Right ventricle myocardium superior (tissue), 1 donor: Measurements from ENCODE around the gene GPRC5A. TPM values are rescaled to one million over a fixed set of nuclear protein-coding genes. Genes with fewer than 3 reads are reported as not detected.

ENCODE experiments used
- ATAC-seq: fragments of 200-7000 bp; cut with Tn5 transposase; one replicate; pipeline ENCODE4 v1.9.1; 2020; ENCODE audit warnings: mild to moderate bottlenecking; ENCODE audit not compliant: poor library complexity
- DNase-seq: peaks from one replicate; pipeline ENCODE4 v3.0.0-alpha.2; 2020
- intact Hi-C: fragments of 100-400 bp; cut with DNase I; formaldehyde crosslinking; loops from one replicate; pipeline ENCODE4 v1.11.2; 2022
- total RNA-seq: library from RNA; stranded (reverse); fragmentation: NEBNext Ultra II Directional; extraction: Animal tissue kit (Norgen Biotek cat#: 25700); gene quantifications from one replicate; pipeline ENCODE4 v1.2.1, GENCODE V29; 2021
- donor health status: DM: no; HTN: yes; CAD: no; lungs with severe emphysema.

Gene GPRC5A
- total RNA-seq, 1 donor from 2014 or later: 2.0 TPM

GRCh38 chr12:12958886-12959285, 67.5 kb downstream of the GPRC5A start:
- intact Hi-C loops: no loop called here
- ATAC-seq (no peak), DNase-seq (no peak)

DNA sequence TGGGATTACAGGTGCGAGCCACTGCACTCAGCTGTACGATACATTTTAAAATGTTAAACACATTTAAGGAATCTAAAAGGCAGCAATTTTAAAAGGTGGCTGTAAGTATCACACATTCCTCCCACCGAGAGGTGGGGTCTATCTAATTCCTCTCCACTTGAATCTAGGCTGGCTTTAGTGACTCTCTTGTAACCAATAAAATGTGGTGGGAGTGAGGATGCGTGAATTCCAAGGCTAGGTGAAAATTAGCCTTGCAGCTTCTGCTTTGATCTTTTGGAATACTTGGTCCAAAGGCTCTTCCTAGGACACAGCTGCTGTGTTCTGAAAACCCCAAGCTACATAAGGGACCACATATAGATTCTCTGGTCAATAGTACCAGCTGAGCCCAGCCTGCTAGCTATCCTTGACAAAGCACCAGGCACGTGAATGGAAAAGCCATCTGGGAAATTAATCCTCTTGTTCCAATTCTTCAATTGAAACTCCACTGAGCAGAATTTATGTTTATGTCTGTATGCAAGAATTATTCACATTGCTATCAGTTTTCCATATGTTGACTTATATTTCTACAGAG, 69.4 kb downstream of the GPRC5A start:
- intact Hi-C loops: no loop called here
- DNase-seq: no peak
- ATAC-seq: no peak

DNA sequence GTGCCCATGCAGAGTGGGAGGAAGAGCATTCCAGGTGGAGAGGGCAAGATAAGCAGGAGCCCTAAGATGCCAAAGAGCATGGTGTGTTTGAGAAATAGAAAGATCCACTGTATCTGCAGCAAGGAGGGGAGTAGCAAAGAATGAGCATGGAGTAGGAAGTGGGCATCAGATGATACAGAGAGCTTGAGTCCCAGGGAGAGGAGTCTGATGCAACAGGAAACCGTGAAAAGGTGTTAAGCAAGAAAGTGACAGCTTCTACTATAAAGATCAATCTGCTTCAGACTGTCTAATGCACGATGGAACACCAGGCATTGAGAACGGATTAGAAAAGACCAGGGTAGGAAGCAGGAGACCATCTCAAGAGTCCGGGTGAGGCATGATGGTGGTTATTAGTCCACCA, 72.9 kb downstream of the GPRC5A start:
- DNase-seq (no peak), ATAC-seq (no peak)
- intact Hi-C loops: no loop called here

GRCh38 chr12:12965836-12966235, 74.5 kb downstream of the GPRC5A start:
- intact Hi-C loops: no loop called here
- no peak for ATAC-seq
- DNase-seq: no peak

Other genes starting within 250 kb of the GPRC5A start
- not detected for gene GPR19, start 195.4 kb upstream of the GPRC5A start, total RNA-seq
- 37.5 TPM for gene CDKN1B, start 174.2 kb upstream of the GPRC5A start, total RNA-seq
- gene APOLD1, start 105.9 kb upstream of the GPRC5A start, total RNA-seq: 18.8 TPM
- gene DDX47, start 78.2 kb upstream of the GPRC5A start, total RNA-seq: 24.9 TPM
- gene GPRC5D, start 60.6 kb downstream of the GPRC5A start, total RNA-seq: not detected
- 65.3 TPM for gene HEBP1, start 108.7 kb downstream of the GPRC5A start, total RNA-seq
- gene FAM234B, start 152.8 kb downstream of the GPRC5A start, total RNA-seq: 1.8 TPM
- gene GSG1, start 212.1 kb downstream of the GPRC5A start, total RNA-seq: not detected